ENCODE results near the gene CCNI. TPM values are rescaled to one million over a fixed set of nuclear protein-coding genes. Genes with fewer than 3 reads are reported as not detected.

CCNI gene
- total and polyA plus RNA-seq, 5 experiments from 2014 or later, result 304 to 350 (median 315) TPM

Other genes with a start within 250 kb of the CCNI start
- not detected for gene SOWAHB, start 177.8 kb downstream of the CCNI start, total RNA-seq
- gene SOWAHB, start 177.8 kb downstream of the CCNI start, polyA plus RNA-seq, result not detected
- 10 to 100 TPM; 50.7 to 56.7 TPM for gene SEPTIN11, start 126.2 kb downstream of the CCNI start, total RNA-seq
- gene SEPTIN11, start 126.2 kb downstream of the CCNI start, polyA plus RNA-seq, result 10 to 100 TPM; 44.8 to 49.5 (median 46.0) TPM
- gene CCNG2, start 81.2 kb upstream of the CCNI start, total RNA-seq, result 10 to 100 TPM; 36.3 to 38.1 TPM
- 10 to 100 TPM; 10.2 to 15.3 (median 13.7) TPM for gene CCNG2, start 81.2 kb upstream of the CCNI start, polyA plus RNA-seq